NCI-H2227 (cell line): Measurements from ENCODE around the gene NFIA.

Source experiments
- DNase-seq: peaks from one replicate; lab custom pipeline; 2025; ENCODE audit not compliant: unreplicated experiment; lab: John Stamatoyannopoulos, UW

Gene NFIA

DNA sequence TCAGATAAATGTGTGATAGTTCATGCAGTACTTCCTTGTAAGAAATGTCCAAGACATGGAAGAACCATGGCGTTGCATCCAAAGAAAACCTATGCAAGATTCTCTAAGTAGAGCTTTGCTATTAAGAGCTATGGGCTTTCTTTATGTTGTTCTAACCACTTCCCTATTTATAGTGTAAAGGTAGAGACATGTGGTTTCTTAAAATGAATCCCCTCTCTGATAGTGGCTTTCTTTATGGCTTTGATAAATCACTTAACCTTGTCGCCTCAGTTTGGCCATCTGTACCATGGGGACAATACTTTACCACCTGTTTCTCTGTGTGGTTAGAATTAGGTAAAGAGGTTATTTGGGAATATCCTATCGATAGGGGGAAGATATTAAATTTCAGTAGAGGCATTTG, 305.5 kb downstream of the NFIA start:
- DNase-seq = no peak

DNA sequence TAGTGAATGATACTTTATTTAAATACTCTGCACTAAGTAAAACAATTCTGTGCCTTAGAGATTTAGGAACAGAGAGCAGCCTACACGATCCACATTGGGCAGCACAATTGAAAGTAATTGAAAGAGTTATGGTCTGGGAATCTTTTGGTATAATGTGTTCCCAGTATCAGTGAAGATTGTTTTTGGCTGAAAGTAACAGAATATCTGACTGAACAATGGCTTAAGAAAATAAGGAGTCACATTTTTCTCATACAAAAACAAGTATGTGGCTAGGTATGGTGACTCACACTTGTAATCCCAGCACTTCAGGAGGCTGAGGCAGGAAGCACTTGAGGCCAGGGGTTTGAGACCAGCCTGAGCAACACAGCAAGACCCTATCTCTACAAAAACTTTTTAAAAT, 306.2 kb downstream of the NFIA start:
- no peak for DNase-seq

DNA sequence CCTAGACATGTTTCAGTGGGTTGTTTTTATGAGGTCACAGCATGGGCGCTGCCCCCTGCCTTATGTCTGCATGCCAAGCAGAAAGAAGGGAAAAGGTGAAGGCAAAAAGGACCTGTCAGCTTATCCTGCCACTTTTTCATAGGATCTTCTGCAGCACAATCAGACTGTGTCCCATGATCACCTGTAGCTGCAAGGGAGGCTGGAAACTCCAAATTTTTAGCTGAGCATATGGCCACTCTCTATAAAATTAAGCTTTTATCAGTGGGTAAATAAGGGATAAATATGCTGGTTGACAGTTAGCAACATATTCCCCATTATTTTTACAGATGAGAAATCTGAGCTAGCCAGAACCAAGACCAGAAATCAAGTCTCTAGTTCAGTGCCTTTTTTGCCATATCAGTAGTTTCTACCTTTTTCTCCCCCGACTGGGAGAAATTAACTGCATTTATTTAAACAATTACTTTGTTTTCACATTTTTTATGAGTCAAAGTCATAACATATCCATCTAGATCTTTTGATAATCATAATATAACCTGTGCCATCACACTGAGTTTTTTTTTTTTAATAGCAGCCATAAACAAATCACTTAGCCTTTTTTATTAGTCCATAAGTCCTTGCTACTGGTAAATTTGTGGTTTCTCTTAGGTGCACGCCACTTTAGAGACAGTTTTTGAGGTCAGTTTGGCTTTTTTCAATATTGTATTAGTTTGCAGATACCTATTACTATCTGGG, 307.0 kb downstream of the NFIA start:
- no peak for DNase-seq

DNA sequence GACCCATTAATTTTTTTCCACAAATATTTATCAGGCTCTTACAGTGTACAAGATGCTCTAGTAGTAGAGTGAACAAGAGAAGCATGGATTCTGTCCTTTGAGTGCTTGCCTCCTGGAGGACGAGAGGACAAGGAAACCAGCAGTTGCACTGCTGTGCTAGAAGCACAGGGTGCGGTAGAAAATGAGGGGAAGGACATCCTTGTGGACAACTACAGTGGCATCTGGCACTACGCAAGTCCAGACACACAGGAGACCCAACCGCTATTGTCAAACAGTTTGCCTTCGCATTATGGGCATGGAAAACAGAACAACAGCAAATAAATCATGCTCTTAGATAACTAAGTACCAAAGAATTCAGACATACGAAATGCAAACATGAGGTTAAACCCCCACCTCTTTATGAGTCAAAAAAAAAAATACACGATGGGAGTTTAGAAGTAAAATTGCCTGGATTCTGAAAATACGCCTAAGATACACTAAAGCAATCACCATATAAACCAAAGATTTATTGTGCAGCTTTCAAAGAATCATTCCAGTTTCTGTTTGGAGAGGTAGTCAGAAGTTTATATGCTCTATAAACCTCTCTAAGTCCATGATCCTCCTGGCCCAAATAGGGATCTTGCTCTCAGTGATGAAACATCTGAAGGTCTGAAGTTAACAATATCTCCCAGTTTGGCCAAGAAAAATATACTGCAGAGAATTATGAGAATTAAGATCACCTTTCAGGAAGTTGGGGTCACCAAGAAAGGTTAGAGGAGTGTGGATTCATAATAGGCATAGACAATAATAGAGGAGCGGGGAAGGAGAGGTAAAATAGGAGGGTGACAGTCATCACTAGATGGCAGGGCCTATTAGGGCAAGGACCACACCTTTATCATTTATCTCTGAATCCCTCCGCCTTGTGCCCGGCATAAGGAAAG, 307.8 kb downstream of the NFIA start:
- DNase-seq = no peak

DNA sequence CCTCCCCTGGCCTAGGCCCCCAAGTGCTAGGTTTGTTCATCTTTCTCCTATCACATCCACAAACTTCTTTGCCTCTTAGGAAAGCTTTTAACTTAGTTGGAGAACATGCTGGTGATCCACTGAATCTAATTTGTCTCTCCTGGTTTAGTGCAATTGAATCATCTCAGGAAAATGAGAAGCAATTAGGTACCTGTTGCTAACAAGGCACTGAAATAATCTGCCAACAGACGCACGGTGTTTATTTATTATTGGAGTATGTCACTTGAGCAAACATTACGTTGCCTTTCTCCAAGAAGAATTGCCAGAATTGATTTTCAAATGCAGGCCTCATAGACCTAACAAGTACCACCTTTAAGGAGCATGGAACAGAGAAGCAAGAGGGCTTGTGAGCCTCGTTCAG, 309.4 kb downstream of the NFIA start:
- no peak for DNase-seq

DNA sequence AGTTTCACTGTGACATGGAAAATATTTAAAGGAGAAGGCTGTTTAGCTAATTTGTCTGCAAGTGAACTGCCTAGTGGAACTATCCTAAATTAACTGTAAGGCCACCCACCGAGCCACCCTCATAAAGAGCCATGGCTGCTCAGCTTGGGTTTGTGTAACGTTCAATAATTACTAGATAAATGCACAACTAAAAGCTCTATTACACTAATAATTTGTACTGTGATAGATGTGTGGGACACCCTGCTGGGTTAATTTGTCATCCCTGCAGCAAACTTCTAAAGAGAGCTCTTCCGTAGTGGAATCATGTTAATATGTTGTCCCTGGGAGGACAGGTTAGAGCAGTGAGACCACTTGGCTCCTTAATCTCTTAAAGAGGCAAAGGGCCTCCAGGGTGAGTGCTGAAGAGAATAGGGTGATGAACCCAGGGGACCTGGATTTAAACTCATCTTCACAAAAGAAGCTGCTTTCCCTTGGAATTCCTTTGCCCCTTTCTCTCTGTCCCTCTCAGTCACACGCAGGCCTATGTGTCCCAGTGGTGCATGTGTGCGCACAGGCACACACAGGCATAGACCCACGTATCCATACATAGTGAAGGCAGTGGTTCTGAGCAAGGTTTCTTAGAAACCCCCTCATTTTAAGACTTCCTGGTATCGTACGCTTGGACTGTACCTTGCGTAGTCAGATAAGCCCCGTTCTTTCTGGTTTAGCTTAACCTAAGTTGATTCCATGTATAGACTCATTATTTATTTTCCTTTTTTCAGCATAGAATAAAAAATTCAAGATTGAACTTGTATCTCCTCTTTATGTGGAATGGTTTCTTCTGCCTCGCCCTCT, 310.3 kb downstream of the NFIA start:
- DNase-seq = peak; percentile 58

DNA sequence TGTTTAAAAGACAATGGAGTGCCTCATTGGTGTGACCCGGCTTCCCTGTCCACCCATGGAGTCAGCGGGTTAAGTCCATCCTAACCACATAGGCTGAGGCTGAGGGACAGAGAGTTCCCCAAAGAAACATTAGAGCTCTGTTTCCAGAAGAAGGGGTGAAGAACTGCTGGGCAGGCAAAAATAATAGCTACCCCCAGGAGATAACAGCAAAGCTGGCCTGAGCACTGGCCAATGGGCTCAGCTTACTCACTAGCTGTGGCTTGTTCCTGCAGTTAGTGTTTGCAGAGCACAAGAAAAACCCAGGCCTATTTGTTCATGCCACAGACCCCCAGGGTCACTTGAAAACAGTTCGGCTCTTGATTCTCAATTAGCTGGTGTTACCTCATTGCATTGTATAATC, 311.2 kb downstream of the NFIA start:
- no peak for DNase-seq

DNA sequence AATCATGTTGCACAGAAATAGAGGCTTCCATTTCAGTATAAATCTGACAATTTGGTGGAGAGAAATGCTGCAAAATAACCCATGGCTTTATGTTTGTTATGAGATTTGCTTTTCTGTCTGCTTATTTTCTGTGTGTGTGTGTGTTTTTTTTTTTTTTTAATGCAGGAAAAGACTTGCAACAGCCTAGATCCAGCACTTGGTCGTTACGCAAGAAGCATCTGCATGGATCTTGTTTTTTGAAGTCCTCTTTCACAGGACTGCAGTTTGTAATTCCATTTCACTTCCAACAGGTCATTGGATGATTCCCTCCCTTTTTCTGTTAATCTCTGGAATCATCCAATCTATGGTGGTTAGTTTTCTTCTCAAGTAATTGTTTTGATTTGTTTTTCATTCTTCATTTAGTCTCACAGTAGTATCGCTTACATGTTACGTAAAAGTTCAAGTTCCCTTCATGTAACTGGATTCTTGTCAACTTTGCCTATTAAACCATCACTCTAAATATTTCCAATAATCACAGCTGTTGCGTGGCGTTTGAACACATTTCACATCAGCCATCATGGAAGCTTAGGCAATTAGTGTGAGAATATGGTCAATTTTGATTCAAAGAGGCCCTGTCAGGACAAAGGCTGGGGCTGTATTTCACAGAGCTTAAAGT, 312.9 kb downstream of the NFIA start:
- no peak for DNase-seq

DNA sequence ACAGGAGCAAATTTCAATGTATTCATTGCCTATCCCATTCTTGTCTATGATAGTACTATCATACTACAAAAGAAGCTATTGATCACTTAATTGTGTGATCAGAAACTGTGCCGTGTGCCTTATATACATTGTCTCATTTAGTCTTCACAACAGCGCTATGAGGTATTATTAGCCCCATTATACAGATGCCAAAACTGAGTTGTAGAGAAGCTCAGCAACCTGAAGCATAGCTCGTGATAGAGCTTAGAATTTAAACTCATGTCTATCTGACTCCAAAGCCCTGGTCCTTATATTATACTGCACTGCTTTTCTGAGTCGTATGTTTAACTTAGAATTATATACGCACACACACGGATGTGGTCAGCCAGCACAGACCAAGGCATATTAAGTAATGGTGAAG, 315.1 kb downstream of the NFIA start:
- DNase-seq = no peak

DNA sequence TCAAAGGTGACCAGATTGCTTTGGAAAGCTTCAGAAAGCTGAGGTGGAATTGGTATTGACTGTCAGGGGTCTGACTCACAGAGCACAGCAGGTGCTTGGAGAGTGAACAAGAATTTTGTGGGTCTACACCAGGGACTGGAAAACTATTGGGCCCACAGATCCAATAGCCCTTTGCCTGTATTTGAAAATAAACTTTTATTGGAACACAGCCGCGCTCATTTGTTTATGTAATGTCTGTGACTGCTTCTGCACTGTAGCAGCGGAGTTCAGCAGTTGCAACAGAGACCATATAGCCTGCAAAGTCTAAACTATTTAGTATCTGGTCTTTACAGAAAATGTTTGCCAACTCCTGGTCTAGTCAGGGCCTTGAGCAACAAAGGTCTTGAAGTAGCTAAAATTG, 315.6 kb downstream of the NFIA start:
- no peak for DNase-seq

DNA sequence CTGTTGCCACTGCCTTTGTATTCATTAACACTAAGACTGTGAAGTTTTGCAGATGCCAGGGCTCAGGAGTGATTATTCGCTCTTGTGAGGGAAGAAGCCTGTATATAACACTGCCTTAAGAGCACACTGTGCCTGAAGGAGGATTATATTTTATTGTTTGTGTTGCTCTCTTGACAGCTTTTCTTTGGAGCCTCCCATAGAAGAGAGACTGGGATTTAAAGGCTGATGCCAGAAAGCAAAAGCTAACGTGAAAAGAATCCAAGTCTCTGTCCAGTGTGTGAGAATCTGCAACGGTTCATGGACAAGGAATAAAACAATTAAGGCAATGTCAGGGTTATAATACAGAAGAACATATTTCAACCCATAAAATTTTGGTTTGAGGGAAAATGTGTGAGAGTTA, 316.8 kb downstream of the NFIA start:
- no peak for DNase-seq

DNA sequence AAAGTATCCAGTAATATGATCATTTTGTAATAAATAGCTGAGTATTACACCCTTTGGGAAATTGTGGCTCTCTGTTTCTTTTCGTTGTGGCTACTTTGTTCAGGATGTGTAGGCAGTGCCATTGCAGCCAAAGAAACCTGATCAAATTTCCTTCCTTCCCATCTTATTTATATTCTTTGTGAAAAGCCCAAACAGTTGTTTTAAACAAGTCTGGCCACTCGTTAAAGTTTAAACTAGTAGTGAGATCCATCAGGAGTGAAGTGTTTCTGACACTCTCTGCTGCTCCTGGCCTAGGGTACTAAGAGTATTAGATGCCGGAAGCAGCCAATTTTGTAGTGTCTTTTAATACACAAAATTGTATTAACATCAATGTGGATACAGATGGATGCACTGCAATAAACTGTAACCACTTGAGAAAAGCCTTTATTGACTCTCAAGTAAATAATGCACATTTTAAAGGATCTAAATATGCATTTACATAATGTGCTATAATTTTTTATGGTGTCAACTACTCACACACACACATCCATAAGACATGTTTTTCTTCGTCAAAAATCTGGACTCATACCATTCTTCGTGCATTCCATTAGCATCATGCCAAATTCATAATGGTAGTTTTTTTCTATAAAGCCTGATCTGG, 317.9 kb downstream of the NFIA start:
- DNase-seq = no peak

DNA sequence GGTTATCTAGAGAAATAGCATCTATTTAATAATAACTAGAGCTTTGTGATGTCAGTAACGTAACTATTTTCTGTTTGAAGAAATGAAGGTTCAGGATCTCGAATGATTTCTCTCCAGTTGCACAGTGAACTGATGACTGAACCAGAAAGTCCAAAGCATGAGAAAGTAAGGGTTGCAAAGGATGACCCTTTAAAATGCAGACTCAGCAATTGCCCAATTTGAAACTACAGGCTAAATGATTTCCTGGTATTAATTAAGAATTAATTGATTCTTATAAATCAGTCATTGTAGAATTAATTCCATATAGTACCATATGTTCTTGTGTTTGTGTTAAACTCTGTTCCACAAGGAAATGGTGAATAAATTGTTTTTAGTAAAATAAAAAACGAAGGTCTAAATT, 318.6 kb downstream of the NFIA start:
- no peak for DNase-seq

DNA sequence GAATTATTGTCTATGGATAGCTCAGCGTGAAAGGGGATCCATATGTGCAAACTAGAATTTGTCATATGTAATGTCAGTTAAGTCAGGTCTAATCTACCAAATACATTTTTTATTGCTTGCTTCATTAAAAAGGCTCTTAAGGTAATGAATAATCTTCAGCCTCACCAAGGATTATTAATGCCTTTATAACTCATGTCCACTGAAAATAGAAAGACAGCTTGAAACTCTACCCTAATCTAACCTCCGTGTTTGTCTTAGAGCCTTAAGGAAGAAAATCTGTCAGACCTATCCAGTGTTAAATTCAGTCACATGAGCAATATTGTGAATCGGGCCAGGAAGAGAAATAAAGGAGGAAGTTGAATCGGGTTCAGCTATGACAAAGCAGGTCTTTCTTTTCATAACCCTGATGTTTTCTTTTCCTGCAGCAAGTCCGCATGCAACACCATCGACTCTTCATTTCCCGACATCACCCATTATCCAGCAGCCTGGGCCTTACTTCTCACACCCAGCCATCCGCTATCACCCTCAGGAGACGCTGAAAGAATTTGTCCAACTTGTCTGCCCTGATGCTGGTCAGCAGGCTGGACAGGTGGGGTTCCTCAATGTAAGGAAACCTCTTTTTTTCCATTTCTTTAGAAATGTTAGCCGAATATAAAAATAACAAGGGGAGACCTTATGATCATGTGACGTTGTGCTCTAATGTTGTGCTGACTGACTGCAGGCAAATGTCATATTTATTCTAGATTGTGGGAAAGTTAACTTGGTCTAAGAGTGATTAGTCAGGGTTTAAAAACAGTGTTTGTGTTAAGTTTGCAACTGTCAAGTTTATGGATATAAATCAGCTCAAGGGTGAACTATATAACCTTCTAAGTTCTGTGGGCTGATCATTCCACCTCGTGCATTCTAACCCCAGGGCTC, 321.6 kb downstream of the NFIA start:
- DNase-seq = no peak

DNA sequence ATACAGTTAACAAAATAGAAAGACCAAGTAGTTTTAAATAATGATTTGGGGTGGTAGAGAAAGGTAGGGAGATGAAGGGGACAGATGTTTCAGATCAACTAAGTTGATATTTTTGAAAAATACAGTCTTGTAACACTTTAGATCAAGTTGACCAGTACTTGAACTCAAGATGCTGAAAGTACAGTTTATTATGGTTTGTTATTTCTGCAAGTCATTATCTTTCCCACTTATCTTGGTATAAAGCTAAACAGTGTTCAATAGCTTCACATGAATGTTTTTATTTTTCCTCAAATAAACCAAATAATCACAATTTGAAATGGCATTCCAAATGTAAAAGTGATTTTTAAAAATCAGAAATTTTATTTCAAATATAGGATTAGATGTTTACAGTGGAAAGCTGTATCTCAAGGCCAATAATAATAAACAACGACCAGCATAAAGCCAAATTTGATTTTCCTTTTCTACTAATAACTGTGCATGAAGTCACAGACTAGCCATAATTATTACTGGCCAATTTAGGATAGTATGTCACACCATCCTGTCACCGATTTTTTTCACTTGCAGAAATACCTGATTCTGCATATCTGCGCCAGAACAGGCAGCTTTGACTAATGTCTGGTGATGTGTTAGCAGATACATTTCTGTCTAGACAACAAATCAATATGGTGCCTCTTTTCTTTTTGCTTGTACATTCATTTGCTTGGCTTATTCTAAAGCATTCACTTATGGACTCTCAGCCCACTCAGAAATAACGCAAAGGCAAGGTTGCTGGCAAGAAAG, 322.4 kb downstream of the NFIA start:
- no peak for DNase-seq

DNA sequence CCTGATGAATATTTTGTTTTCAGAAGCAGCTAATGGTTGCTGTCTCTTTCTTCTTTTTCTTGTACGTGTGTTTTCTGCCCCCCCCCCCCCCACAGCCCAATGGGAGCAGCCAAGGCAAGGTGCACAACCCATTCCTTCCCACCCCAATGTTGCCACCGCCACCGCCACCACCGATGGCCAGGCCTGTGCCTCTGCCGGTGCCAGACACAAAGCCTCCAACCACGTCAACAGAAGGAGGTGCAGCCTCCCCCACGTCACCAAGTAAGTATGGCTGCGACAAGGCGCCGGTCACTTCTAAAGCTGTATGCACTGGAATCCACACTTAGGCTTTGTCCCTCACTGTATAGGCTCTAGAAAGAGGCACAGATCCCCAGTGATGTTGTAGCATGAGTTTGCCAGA, 324.1 kb downstream of the NFIA start:
- DNase-seq = no peak

DNA sequence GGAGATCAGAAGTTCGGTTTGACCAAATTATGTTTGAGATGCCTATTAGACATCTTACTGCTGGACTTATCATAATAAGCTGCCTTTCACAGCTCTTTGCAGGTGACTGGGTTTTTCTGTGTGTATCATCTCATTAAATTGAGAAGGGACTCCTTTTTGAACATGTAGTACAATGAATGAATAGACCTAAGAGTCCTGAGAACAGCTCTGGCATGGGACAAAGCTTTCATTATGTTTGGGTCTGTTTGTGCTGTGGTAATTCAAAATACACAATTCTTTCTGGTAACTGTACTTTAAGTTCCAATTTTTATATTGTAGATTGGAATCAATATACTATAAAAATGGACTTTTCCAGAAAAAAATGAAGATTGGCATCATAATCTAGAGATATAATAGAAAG, 330.2 kb downstream of the NFIA start:
- DNase-seq = no peak

DNA sequence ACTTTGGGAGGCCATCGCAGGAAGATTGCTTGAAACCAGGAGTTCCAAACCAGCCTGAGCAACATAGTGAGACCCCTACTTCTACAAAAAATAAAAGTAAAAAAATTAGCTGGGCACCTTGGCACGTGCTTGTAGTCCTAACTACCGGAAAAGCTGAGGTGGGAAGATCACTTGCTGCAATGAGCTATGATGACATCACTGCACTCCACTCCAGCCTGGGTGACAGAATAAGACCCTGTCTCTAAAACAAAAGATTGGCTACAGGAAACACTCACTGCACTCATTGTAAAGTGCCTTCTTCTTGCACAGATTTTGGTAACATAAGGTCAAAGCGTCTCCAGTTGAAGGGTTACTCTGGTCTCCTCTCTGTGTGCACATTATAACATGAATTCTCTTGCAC, 336.8 kb downstream of the NFIA start:
- DNase-seq = no peak

DNA sequence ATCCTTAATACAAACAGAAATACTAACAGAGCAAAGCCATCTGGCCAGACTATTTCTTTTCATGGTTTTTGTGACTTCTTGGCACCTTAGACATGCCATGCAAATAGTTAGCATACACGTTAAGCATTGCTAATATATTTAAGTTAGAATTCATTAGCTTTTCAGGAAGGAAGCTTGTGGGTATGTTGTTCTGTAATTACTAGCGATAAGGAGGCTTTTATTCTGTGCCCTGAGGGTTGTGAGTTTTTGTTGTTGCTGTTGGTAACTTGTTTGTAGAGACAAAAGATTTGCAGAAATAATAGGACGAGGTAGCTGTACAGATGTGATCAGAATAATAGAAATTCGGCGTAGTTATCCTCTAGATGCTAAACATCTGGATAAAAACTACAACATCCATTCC, 337.3 kb downstream of the NFIA start:
- DNase-seq = no peak
